SH-SY5Y (cell line): ENCODE results near the gene SORCS3.

Experiments used
- GATA2 ChIP-seq: IDR thresholded peaks from 2 replicates; pipeline ENCODE4 v1.6.1; 2011; ENCODE audit warnings: mild to moderate bottlenecking, low read depth, low read length
- GATA3 ChIP-seq: IDR thresholded peaks from 2 replicates; pipeline ENCODE4 v1.6.1; 2011; ENCODE audit warnings: low read depth, mild to moderate bottlenecking, low read length, moderate library complexity

DNA sequence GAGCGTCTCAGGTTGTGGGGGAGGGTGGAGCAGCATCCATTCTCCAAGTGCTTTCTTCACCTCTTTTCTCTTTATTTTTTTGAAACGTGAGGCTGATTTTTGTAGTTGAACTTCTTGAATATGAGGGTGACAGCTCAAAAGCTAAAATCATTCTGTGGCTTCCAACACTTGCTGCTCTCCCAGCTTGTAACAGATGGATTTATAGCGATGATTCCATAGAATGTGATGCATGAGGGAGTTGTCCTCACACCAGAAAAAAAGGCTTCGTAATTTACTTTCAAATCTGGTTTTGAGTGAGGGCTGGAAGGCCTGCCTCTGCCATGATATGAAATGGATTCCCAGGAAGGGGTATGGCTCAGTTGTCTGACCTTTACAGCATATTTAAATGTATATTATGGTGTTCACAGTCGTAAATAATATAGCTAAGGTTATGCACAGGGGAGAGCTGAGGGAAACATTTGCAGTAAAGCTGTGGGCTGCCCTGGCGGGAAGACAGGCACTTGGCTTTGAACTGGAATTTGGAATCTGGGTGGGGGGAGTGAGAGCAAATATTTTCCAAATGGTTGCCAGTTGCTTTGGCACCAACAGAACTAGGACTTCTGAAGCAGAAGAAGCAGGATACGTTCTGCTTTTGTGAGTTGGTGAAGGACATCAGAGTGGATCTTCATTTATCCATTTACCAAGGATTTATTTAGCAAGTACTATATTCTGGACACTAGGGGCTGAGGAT is 166.7 kb downstream of the SORCS3 start:
- TF ChIP-seq GATA3 (no peak), GATA2 (no peak)
